Epithelial cell of proximal tubule (primary cell): Measurements from ENCODE around the gene FAM171A1. TPM values are rescaled to one million over a fixed set of nuclear protein-coding genes. Genes with fewer than 3 reads are reported as not detected.

Experiments
- DNase-seq: peaks from one replicate; pipeline ENCODE4 v3.0.0-alpha.2; 2011; ENCODE audit warnings: low read depth
- H3K4me3 ChIP-seq: 2 replicates; pipeline ENCODE4 v1.5.1; 2011; ENCODE audit warnings: low read depth, mild to moderate bottlenecking, low read length
- CTCF ChIP-seq: conservative IDR thresholded peaks from 2 replicates; pipeline ENCODE4 v1.5.1; 2012; ENCODE audit warnings: low read depth, mild to moderate bottlenecking, low read length
- total RNA-seq: library from RNA; depleted of rRNA; stranded (reverse); fragments of >200 nt; gene quantifications from 2 replicates; pipeline ENCODE4 v1.2.3, GENCODE V29; 2015

The FAM171A1 gene
- total RNA-seq, 1 donor from 2014 or later = 20.2 TPM

DNA sequence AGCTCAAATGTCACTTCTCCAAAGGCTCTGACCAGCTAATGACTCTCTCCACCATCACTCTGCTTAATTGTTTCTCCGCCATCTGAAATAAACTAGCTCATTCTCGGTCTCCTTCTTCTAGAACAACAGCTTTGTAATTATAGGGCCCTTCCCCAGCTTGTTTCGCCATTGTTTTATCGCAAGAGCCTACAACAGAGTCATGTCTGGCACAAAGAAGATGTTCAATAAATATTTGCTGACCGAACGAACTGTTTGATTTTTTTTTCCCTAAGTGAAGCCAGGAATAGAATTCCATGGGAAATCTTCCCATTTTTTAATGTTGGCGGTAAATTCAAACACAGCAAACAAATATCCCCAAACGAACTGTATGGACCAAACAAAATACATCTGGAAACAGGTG lies 138.8 kb downstream of the FAM171A1 start:
- no peak for TF ChIP-seq CTCF
- no peak overlapping the region for H3K4me3 ChIP-seq
- DNase-seq = no peak

DNA sequence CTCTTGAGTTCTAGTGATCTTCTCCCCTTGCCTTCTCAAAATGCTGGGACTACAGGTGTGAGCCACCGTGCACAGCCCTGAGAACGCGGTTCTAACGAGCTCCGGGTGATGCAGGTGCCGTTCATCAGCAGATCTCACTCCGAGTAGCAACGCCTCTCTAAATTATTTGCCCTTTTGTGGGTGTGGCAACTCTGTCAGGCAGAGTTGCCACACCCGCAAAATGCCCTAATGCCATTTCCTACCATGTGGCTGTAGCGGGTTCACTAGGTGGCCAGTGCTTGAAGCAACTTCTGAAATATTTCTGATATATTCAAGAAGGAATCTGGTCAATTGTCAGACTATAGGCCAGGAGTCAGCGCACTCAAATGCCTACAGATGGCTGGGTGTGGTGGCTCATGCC lies 139.7 kb downstream of the FAM171A1 start:
- TF ChIP-seq CTCF = no peak
- DNase-seq = no peak
- no peak overlapping the region for H3K4me3 ChIP-seq

DNA sequence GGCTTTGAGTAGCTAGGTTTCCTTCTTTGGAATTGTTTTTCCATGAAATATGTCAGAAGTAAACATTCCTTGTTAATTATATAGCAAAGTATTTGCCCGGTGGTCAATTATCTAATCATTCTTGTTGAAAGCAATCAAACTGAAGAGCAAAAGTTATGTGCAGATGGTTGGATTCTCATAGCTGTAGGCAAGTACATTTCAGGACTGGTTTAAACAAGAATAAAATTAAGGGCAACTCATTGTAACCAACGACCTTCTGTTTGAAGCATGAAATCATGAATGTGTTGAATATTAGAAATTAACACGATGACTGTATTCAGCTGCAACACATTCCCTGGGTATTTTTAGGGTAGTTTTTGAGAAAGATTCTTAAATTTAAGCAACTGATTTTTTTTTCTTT lies 140.8 kb downstream of the FAM171A1 start:
- no peak for DNase-seq
- no peak overlapping the region for H3K4me3 ChIP-seq
- TF ChIP-seq CTCF = no peak

DNA sequence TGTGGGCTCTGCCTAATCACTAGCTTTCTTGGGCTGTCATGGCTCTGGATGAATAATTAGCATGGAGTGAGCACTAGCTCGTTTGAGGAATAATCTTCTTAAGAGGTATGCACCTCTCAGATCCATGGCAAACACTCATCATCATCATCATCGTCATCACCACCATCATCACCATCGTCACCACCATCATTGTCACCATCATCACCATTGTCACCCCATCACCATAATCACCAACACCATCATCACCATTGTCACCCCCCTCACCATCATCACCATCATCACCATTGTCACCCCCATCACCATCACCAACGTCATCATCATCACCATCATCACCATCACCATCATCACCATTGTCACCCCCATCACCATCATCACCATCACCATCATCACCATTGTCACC lies 141.8 kb downstream of the FAM171A1 start:
- H3K4me3 ChIP-seq = no peak overlapping the region
- TF ChIP-seq CTCF = no peak

DNA sequence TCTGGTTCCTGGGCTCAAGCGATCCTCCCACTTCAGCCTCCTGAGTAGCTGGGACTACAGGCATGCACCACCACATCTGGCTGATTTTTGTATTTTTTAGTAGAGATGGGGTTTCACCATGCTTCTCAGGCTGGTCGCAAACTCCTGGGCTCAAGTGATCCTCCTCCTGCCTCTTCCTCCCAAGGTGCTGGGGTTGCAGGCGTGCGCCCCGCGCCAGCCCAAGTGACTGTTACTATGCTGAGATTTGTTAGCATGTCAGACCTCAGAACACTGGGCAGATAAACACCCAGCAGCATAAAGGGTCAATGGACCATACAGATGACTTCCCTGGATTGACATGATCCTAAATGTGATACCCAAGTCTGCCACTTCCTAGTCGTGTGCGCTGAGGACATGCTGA lies 142.7 kb downstream of the FAM171A1 start:
- no peak overlapping the region for H3K4me3 ChIP-seq
- TF ChIP-seq CTCF = no peak
- DNase-seq = no peak

More for the DNA sequence above, 141.8 kb downstream of the FAM171A1 start:
- DNase-seq = no peak

DNA sequence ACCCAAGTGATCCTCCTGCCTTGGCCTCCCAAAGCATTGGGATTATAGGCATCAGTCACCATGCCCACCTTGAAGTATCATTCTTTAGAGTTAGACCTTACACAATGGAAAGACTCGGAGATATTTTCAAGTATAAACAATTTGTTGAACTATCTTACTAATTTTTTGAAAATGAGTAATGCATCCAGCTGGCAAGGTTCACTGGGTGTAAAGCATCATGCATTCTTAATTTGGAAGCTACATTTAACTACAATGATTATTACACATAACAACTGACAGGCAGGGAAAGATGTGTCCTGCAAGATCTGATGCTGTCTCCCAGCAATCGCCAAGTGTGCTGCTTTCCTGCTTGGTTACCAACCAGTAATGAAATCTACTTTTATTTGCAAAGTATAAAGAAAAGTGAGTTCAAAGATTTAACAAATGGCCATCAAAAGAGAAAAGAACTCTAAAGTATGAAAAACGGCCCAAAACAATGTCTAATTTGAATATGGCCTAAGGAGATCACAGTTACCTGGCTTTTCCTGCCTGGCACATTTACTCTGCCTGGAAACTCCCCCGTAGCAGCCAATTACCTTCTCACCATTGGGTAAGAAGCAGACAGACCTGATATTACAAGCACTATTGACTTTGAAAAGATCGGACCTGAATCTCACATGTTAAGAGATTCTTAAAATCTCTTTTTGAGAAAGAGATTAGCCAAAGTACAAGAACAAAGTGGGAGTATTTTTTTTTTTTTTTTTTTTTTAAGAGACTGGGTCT lies 143.3 kb downstream of the FAM171A1 start:
- no peak for TF ChIP-seq CTCF
- no peak overlapping the region for H3K4me3 ChIP-seq
- DNase-seq = no peak

DNA sequence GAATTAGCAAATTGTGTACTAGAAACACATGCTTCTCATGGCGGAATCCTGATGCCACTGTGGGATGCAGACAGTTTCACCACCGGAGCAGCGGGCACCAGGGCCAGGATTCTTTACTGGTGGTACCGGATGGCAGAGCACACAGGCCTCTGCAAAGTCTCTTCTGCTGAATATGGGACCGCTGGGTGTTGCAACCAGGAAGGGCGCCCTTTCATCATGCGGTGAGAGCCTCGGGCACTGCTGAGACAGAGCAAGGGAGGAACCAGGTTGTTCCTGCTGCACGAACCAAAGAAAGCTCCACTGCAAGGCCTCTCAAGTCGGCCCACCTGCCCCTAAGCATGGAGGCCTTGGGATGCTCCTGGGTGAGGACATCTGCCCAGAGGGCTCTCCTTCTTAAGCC lies 145.6 kb downstream of the FAM171A1 start:
- no peak for DNase-seq
- H3K4me3 ChIP-seq = no peak overlapping the region
- no peak for TF ChIP-seq CTCF
